NCI-H1417 (cell line): Measurements from ENCODE around the gene VIT.

Source experiments
- DNase-seq, 3 experiments: peaks; one replicate each; lab custom pipeline; 2025; lab: John Stamatoyannopoulos, UW

Gene VIT

DNA sequence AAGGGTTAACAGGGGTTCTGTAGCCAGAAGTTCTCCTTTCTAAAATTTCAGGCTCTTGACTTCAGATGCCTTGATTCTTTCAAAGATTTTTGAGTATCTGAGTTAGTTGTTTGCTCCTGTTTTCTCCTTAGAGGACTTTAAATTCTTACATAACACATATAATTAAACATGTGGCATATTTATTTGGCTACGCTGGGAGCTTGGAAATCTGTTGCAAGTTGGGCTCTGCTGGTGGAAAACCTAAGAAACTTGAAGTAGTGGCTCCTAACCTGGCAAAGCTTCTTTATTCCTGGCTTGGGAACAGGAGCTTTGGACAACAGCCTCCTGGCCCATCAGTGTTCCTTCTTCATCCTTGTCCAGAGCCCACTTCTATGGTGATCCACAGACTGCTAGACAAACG, 72.6 kb downstream of the VIT start:
- no peak for DNase-seq

DNA sequence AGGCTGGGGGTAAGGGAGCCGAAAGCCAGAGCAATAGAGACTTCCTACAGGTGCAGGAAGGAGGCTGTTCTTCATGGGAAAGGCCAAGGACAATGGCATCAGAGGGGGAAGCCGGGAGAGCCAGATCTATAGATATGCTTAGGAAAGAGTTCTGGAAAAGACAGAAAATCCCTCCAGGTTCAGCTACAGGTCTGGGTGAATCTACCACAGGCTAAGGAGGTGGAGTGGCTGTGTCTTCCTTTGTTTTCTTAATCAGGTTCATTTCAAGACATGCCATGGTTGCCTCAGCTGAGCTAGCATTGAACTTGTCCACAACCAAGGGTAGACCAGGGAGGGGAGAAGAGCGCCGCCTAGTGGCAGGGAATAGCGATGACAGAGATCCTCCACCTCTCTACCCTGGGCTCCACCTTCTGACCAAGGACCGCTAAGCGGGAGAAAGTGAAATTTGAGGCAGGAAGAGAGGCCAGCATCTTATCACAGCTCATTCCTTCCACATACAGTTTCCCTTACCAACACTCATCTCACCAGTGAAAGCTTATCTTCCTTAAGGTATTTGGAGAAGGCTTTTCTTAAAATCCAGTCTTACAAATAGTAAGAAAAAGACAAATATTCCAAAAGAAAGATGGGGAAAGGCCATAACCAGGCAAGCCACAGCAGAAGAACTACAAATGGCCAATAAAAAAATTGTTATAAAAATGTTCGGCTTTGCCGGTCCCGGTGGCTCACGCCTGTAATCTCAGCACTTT, 74.2 kb downstream of the VIT start:
- DNase-seq = peak; percentile 20 to 51 (median 23)

DNA sequence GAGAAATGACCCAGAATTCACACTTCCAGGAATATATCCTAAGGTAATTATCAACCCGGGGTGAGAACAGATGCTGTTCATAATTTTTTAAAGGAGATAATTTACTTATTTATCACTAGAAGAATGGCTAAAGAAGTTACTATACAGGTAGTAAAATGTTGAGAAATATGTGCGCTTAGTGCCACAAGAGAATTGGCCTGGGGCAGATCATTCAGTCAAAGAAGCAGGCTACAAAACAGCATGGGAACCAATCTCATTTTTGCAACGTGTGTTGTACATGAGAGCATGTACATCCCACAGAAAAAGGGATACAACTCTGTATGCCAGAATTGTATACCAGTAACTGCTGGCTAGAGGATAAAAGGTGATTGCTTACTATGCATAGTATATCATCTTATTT, 75.2 kb downstream of the VIT start:
- DNase-seq = no peak

DNA sequence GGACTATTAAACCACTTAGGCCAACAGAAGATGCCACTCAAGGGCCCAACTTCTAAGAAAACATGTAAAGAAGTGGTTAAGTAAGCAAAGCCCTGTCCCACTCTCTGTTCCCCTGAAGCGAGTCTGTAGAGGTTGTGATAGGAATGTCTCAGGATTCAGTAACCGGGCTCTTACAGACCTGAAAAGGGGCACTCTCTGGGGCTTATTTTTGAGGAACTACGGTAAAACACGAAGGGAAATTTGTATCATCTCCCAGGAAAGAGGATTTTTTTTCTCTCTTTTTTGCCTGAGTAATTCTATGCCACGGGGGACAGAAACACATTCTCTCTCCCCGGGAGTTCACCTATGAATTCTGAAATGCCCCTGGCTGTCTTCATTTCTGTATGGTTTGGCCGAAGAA, 77.4 kb downstream of the VIT start:
- DNase-seq = no peak

DNA sequence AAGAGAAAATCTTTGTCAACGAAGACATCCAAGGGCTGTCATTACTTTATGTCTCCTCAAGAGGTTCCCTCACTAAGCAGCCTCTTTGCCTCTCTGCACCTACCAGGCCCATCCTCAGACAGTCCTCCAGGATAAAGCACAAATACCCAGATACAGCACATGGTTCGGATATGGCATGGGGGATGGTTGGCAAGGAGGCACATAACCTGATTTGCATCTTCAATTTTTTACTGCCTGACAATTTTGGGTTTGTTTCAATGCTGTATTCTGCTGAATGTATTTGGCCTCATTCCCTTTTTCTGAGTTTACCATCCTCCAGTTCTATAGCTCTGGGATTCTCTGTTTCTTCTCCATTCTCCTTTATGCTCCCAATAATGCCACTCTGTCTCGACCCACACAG, 78.8 kb downstream of the VIT start:
- DNase-seq = no peak

DNA sequence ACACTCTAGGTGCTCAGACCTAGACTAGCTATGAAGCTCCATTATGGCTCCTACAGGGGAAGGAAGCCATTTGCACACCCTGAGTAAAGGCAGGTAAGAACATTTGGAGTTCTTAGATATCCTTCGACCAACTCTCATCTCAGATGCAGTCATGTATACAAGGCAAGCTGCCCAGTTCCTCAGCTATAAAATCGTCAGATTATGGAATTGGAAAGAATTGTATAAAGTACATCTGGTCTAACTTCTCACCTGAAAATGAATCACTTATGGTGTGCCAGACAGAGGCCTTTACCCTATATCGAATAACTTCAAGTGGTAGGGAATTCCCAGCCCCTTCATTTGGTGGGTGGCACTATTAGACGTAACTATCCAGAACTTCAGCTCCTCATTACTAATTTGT, 79.3 kb downstream of the VIT start:
- DNase-seq = no peak

DNA sequence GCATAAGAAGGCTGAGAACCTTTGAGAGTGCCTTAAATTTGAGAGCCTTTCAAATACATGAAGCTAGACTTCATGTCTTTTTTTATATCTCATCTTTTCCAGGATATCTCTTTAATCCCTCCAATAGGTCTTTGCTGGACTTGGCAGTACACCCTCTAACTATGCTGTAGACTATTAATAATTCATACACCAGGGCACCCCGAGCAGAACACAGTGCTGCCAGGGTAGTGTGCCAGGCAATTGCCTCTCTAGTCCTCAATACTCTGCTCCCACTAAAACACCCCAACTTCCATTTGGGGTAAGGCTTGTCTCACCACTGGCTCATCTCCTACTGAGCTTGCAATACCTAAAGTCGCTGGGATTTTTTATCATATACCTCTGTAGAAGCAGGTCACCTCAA, 80.8 kb downstream of the VIT start:
- no peak for DNase-seq

DNA sequence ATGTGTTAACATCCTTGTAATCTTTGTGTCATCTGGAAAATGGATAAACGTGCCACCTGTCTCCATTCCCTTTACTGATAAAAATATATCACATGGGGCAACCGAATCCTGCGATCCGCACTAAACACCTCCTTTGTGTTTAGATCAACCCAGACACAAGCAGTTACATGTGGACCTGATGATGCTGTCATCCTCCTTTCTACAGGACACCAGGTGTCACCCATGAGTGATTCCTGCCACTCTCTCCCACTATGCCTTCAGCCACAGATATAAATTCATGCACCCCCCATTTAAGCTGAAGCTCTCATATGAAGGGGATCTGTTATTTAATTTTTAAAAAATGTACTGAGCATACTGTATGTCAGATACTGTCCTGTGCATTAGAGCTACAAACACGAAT, 81.3 kb downstream of the VIT start:
- DNase-seq = peak in 1 of 3 experiments; percentile 10

DNA sequence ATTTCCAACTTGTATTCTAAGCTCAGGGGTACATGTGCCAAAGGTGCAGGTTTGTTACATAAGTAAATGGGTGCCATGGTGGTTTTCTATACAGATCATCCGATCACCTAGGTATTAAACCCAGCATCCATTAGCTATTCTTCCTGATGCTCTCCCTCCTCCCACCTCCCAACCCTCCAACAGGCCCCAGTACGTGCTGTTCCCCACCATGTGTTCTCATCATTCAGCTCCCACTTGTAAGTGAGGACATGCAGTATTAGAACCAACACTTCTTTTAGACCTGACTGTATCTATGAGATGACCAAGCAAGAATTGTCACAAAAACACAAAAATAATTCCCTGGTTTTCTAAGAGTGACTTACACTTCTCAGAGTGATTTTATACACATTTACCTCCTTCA, 83.0 kb downstream of the VIT start:
- no peak for DNase-seq

DNA sequence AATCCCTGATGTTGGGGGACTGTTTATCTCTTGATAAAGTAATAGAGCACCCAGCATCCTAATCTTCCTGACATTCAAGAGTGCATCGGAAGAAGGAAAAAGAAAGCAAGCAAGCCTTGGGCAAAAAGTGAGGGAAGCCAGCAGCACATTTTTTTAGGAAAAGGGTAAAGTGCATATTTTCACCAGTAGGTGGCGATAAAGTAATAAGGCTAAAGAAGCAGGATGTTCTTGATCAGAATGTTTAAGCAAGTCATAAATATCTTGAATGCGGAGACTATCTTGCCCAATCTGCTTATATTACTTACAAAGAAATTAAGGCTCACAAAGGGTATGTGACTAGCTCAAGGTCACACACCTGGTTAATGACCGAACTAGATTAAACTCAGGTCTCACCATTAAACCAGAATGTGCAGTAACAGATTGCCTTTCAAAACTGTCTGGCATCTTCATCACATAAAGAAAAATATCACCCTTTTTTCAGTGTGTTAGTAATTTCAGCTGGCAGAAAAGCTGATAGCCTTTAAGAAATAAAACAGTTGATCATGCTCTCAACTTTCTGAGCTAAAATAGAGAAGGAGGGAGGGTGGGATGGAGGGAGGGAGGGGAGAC, 83.8 kb downstream of the VIT start:
- peak; percentile 23 to 81 (median 80) for DNase-seq

DNA sequence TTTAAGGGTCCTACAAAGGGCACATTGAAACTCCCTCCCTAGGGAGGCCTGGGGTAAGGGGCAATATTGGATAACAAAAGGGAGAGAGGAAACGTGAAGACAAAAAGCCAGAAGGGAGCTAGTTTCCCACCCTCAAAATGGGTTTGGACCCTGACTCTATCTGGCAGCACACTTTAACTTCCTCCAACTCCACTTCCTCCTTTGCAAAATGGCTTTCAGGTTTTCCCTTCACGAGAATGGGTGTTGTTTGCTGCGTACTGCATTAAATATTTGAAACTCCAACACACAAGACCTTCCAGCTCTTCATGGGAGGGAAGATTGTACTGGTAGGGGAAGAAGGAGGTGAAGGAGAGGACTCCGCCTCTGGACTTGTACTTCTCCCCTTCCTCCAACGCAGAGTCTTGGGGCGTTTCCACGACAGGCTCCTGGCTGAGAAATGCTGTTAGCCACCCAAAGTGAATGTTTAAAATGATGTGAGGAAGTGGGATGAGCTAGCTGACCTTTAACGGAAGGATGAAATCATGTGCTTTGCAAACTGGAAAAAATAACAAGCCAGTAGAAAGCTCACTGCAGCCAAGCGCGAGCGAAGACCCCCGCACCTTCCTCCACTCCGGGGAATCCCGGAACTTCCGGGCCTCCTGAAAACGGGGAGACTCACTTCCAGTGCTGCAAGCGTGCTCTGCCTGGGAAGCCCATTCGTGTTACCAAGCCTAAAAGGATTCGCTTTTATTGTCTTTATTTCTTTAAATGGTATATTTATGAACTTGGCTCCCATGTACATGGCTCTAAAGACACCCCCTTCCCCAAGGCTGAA, 85.6 kb downstream of the VIT start:
- no peak for DNase-seq

DNA sequence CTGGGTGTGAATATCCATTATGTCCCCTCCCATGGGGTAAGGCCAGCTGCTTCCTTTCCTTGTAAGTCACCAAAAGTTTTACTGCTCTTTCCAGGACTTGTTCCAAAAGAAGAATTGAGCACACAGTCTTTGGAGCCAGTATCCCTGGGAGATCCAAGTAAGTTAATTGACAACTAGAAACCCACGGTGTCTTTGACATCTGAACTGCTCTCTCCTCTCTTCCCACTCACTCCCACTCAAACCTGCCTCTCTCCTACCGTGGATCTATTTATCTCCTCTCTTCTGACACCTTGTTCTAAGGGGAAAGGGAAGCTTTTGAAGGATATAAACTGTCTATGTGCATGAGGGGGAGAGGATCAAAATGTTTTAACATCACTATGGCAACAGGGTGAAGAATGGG, 86.7 kb downstream of the VIT start:
- DNase-seq = no peak

DNA sequence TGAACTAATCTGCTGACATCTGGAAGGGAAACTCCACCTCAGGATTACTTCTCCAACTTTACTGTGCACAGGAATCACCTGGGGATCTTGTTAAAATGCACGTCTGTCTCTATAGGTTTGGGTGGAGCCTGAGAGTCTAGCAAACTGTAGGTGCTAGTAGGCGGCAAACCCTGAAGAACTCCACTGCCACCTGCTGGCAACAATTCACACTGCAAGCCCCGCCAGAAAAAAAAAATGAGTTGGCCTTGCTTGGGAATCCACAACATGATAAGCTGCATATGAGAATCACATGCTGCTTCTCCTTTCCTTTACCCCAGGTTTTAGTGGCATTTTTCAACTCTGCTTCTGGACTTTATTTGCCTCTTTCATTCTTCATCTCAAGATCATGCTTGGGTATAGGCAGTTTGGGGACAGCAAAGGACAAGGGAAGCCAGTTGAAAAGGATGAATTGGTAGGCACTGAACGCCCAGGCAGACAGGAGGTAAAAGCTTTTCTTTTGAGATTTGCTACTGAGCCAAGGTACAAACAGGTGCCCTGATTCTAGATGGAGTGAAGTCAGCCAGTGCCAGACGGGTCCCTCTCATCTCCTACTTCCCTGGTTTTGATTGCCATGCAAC, 88.8 kb downstream of the VIT start:
- DNase-seq = peak; percentile 64 to 86 (median 84)

DNA sequence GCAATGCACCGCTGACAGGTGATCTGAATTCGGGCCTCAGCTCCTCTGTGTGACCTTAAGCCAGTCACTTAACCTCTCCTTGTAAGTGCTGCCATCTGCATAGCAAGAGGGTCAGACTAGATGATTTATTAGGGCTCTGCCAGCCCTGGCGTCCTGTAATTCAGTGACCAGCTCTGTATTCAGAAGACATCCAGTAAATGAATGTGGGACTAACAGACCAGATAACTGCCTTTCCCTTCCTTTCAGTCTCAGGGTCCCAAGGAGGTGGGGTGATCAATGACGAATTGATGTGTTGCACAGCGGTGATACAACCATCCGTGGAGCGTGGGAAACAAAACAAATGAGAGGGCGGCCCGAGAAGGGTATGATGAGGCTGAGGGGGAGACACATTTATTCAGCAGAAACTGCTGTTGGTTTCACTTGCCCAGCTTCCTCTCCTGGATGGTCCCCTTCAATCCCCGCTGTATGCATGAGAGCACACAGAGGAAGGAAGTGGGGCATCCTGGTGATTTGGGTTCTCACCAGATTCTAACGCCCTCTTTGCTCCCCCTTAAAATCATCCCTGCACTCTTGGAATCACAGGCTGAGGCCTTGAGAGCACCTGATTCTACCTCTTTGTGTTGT, 92.8 kb downstream of the VIT start:
- no peak for DNase-seq

DNA sequence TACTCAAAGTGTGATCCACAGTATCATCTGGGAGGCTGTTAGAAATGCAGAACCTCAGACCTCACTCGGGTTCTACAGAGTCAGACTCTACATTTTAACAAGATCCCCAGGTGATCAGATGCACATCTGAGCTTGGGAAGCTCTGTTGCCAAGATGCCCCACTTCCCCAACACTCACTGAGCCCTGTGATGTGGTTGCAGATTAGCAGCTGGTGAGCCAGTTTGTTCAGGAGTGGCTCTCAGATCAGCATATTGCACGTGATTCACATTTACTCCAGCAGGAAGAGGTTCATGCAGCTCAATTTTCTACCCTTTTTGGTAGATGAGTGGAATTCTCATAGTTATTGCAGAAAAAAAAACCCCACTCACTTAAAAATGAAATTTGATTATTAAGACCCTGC, 96.4 kb downstream of the VIT start:
- no peak for DNase-seq

DNA sequence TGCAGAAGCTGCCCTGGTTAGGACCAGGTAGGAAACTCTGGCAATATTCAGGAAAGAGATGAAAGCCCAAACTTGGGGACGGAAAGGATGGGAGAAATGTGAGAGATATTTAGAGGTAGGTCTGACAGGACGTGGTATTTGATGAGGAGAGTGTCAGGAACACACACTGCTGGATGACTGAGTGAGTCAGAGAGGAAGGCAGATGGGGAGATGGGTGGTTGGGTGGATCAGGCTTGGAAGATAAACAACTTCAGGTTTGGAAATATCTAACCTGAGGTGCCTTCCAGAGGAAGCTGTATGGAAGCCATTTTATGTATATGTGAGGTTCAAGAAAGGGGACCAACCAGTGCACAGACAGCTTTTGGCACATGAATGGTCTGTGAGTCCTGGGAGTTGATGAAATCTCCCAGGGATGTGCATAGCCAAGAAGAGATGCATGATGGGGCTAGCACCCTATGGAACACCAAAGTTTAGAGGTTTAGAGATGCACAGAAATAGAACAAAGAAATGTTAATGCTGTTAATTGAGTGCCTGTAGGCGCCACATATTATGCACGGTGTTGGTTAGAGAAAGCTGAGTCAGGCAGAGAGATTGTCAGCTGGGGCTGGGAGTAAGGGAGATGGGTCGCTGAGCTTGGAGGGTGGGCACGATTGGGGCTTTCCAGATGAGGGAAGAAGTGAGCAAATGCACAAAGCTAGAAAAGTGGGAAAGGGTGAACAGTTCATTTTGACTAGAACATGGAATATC, 101.0 kb downstream of the VIT start:
- DNase-seq = no peak

DNA sequence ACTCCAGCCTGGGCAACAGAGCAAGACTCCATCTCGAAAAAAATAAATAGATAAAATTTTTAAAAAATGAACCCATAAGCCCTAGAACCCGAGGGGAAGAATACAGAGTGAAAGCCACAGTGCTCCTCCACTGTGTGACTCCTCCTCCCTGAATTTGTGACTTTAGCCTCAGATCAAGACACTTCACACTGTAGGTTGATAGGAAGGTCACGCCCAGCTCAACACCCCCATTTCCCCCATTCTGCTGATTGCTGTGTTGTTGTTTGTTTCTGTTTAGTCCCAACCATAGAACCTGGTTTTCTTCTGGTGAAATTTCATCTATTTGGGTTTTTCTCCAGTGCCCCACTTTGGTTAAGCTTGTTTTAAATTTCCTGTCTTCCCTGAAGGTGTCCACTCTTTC, 102.2 kb downstream of the VIT start:
- no peak for DNase-seq

DNA sequence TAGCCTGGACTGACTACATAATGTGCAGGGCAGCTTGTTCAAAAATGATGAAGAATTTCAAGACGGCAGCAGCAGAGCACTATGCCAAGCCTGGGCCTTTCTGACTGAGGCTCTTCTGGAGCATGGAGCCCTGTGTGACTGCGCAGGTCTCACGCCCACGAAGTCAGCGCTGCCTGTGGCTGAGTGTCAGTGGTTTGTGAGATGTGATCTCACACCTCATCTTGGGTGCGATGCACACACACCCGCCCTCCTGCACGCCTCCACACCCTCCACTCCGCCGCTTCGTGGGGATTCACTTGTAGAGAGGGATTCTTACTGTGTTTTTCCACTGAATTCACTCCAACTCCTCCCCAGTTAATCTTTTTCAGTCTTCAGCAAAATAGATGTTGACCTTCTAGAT, 103.9 kb downstream of the VIT start:
- DNase-seq = no peak

DNA sequence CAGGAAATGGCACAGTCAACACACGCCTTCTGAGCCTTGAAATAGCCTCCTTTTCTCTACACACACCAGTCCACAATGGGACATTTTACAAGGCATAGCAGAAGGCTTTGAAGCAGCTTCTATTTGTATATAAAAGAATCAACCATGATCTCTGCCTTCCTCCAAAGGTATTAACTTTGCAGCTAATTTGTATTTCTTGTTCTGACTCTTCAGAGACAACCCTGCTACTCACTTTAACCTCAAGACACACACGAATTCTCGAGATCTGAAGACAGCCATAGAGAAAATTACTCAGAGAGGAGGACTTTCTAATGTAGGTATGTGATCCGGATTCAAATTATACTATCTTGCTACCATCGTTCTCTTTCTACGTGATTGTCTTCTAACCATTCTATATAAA, 104.6 kb downstream of the VIT start:
- no peak for DNase-seq

DNA sequence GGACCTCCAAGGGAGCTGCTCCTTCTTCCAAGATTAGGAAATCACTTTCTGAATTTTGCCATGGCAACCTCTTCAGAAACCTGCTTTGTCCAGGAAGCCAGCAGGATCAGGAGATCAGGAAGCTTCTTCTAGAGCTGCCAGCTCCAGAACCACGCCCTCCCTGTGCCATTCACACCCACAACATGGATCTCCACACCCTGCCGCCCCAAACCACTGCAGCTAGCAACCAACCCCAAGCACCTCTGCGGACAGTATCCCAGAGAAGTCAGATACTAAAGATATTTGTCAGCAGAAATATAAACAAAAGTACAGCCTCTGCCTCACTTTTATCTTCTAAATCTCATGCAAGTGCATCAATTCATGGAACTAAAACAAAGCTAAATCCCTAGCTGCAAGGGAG, 106.4 kb downstream of the VIT start:
- no peak for DNase-seq

DNA sequence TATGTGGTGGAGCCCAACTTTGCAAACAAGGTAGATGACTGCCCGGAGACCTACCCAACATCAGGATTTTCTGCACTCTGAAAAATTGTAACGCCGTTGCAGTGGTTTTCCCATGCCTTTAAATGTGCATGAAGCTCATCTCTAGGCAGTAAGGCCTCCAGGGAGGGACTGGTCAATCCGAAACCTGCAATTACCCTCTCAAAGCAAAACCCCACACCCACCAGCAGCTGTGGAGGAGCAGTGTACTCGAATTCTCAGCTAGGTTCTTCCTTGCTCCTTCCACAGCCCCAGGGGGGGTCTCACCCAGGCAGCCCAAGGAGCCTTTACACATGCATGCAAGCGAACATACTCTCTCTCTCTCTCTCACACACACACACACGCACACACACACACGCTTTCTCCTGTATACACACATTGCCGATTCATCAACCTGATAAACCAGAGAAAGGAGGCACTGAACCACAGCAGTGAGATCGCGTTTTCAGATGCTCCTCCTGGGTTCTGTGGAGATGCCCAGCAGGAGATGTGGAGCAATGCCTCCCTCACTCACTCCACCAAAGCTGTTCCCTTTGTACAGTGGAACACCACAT, 109.2 kb downstream of the VIT start:
- DNase-seq = peak; percentile 19 to 70 (median 44)
